ENCODE measurements around the gene FOXO3B.
"Not testable (repeated sequence)": the region's sequence is repeated elsewhere in the genome, so short reads cannot be mapped to it uniquely, and the experiment has no call there.

Gene FOXO3B

DNA sequence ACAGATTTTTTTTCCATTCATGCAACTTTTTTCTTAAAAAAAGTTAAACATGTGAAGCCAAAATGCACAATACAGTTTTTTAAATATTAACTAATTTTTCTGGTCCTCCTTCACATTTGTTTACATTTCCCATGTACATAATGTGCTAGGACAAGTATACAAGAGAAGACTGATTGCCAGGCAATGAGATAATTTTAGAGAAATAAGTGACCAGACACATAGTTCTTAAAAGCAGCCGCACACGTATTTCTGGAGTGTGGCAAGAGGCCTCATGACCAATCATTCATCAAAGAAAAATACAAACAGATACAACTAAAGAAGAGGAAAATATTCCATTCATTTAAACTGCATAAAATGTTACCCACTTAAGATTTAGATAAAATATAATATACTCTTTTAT, 15.8 kb downstream of the FOXO3B start:
- DNase-seq; intact Hi-C loops (cut with DNase I): not testable (repeated sequence)

DNA sequence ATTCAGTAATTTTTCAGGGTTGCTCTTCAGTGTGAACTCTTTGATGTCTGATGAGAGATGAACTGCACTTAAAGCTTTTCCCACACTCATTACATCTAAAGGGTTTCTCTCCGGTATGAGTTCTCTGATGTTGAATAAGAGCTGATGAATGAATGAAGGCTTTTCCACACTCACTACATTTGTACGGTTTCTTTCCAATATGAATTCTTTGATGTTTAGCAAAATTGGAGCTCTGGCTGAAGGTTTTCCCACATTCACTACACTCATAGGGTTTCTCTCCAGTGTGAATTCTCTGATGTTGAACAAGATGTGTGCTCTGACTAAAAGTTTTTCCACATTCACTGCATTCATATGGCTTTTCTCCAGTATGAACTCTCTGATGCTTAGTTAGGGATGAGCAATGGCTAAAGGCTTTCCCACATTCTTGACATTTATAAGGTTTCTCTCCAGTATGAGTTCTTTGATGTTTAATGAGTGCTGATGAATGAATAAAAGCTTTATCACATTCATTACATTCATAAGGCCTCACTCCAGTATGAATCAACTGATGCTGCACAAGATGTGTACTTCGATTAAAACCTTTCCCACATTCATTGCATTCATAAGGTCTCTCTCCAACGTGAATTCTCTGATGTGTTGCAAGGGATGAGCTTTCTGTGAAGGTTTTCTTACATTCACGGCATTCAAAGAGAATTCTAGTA, 20.0 kb downstream of the FOXO3B start:
- intact Hi-C loops (cut with DNase I); DNase-seq: not testable (repeated sequence)

GRCh38 chr17:18650094-18650493, 32.0 kb downstream of the FOXO3B start:
- DNase-seq; intact Hi-C loops (cut with DNase I): not testable (repeated sequence)

DNA sequence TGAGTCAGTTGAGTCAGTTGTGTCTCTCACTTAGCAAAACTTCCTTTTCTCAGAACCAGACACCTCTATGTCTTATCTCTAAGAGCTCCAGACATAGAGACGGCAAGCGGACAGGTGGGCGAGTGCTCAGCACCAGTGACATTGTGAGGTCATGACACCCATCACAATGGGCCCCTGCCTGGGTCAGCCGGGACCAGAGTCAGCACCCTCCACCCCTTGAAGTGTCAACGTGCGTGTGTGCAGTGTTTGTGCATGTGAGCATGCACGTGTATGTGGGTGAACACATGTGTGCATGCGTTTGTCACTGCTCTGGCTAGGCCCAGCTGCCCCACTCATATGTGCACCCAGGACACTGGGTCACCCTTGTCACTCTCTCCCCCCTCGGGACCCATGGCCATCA, 37.8 kb downstream of the FOXO3B start, which contains the start of gene TBC1D28:
Gene TBC1D28 (minus strand): TSS at position 101 of the 400 bp plus-strand sequence. CDS start 3,039 bp downstream, outside the sequence.
- intact Hi-C loops (cut with DNase I); DNase-seq: not testable (repeated sequence)

DNA sequence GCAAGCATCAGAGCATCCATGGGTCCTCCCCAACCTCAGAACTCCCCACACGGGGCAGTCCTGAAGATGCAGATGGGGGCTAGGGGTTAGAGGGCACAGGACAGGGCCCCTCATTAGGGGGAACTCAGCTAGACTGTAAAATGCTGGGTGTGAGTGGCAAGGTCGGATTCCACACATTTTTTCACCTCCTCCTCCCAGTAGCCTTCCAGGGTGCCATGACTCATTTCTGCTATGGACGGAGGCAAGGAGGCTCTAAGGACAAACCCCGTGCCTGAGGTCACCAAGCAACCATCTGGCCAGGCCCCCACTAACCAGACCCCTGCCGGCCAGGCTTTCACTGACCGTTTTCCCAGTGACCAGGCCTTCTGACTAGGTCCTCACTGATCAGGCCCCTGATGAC, 39.0 kb downstream of the FOXO3B start:
- DNase-seq; intact Hi-C loops (cut with DNase I): not testable (repeated sequence)

DNA sequence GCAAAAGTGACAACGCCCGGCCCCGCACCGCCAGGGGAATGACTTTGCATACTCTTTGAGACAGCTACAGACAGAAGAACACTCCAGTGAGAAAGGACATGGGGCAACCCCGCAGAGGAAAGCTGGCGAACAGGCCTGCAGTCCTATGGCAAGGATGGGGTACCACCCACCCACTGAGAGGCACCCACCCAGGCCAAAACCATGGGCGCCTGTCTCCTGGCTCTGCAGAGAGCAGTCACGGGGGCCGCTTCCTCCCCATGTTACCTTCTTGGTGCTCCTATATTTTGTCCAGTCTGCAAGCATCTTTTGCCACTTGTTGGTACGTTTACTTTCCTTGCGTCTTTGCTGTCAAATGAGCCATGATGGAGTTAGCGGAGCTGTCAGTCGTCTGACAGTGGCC, 43.8 kb downstream of the FOXO3B start:
- DNase-seq; intact Hi-C loops (cut with DNase I): not testable (repeated sequence)

GRCh38 chr17:18636237-18636636, 45.9 kb downstream of the FOXO3B start:
- DNase-seq; intact Hi-C loops (cut with DNase I): not testable (repeated sequence)

DNA sequence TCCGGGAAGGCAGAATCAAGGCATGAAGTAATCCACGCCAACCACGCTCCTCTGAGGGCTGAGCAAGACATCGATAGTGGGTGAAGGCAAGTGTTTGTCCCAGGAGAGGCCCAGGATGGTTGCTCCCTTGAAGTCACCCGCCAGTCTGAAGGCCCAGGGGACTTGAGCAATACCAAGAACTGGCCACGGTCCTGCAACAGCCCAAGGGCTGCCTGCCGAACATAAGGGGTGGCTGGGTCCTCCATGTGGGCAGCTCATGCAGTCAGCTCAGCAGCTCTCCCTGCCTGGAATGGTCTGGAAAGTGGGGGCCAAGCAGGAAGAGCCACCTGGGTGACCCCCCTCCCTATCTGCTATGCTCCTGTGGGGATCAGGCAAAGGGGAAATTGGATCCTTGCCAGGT, 46.3 kb downstream of the FOXO3B start:
- DNase-seq; intact Hi-C loops (cut with DNase I): not testable (repeated sequence)

DNA sequence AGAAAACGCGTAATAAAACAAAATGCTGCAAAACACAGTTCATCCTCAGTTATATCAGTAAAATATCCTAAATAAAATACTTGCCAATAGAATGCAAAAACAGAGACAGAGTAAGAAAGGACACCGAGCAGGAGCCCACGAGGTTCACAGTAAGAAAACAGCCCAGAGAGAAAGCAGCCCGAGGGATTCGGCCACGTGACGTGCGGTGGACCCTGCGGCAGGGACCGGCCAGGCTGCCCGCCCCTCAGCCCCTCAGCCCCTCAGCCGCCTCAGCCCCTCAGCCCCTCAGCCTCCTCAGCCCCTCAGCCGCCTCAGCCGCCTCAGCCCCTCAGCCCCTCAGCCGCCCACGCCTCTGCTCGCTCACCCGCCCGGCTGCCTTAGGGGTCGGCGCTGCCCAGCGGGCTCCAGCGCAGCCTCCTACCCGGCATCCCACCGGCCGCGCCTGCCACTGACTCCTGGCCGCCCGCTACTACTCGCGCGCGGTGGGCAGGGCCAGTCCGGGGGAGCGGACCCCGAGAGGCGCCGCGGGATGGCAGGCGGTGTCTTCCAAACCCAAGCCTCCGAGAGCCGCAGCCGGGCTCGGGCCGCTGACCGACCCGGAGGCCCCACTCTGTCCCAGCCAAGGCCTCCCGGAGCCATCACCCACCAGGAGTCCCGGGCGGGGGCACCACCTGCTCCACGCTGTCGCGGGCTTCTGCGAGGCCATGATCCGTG, 47.4 kb downstream of the FOXO3B start:
- peak in 4 of 42 donors; percentile 7 to 47 (median 12) for DNase-seq
- intact Hi-C loops (cut with DNase I), result not testable (repeated sequence)

Measured in head of caudate nucleus (tissue), 42 donors.